Measurements from ENCODE around the gene CRTAC1.

The CRTAC1 gene

DNA sequence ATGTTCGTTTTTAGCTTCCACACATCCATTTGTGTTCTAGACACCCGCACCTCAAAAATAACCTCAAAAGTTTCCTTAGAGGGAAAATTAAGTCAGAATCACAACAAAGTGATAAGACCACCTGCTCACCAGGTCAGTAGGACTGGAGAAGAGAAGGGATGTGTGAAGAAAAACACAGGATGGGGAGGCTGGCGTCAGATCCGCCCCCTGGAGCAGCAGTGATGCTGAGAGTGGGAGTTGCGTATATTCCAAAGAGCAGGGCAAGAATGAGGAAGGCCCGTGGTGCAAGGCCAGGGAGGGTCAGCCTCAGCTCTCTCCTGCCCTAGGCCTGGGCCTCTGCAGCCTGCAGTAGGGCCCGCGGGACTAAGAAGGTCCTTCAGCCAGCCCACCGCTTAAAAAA is 28.7 kb downstream of the CRTAC1 start:
- no peak overlapping the region for H2BK120ac ChIP-seq (ENCODE audit: low read depth, low read length)
- H3K4me3 ChIP-seq (ENCODE audit: insufficient read depth in 1 of 2, low read depth in 1 of 2, low read length in 2 of 2): no peak overlapping the region
- H3K9me3 ChIP-seq (ENCODE audit: control insufficient read depth, low read length): peaks cover 12% of the 10 kb centered on the region
- H3K27ac ChIP-seq (ENCODE audit: low read length, poor library complexity, severe bottlenecking): no peak overlapping the region
- peaks cover 19 to 27% of the 10 kb centered on the region in 2 experiments for H3K27me3 ChIP-seq (ENCODE audit: control insufficient read depth in 1 of 2, insufficient read depth in 1 of 2, low read length in 2 of 2)
- H4K8ac ChIP-seq (ENCODE audit: low read length): no peak overlapping the region
- no peak overlapping the region for H3K4me2 ChIP-seq (ENCODE audit: low read length, poor library complexity, severe bottlenecking)
- H3K14ac ChIP-seq (ENCODE audit: low read length in 2 of 2): no peak overlapping the region
- H2BK5ac ChIP-seq (ENCODE audit: low read depth, low read length, poor library complexity, severe bottlenecking): no peak overlapping the region
- no peak overlapping the region for H2BK15ac ChIP-seq (ENCODE audit: low read depth, poor library complexity, severe bottlenecking)
- H2AK5ac ChIP-seq (ENCODE audit: low read length, severe bottlenecking): no peak overlapping the region
- H3K4ac ChIP-seq (ENCODE audit: low read depth in 1 of 2, low read length in 2 of 2): no peak overlapping the region
- no peaks in the 10 kb centered on the region for H3K4me1 ChIP-seq (ENCODE audit: control insufficient read depth, insufficient read depth, low read depth, low read length)
- no peak overlapping the region for H3K18ac ChIP-seq (ENCODE audit: low read depth in 1 of 2, low read length in 2 of 2)
- no peak for DNase-seq
- H3K23ac ChIP-seq (ENCODE audit: low read length in 2 of 2): no peak overlapping the region
- H2AFZ ChIP-seq (ENCODE audit: low read depth, low read length): no peak overlapping the region
- WGBS: 83% methylated on average over 7 of the region's 9 CpGs
- no peak overlapping the region for H3K9ac ChIP-seq (ENCODE audit: low read length)
- no peak overlapping the region for H4K91ac ChIP-seq (ENCODE audit: low read length)
- H3K79me1 ChIP-seq (replicated peaks; ENCODE audit: low read length, poor library complexity, severe bottlenecking): no peaks in the 10 kb centered on the region
- H3K36me3 ChIP-seq (ENCODE audit: control insufficient read depth in 1 of 2, insufficient read depth in 2 of 2, low read depth in 1 of 2, low read length in 2 of 2): no peaks in the 10 kb centered on the region
- no peak overlapping the region for H2BK12ac ChIP-seq (ENCODE audit: low read length in 2 of 2)

DNA sequence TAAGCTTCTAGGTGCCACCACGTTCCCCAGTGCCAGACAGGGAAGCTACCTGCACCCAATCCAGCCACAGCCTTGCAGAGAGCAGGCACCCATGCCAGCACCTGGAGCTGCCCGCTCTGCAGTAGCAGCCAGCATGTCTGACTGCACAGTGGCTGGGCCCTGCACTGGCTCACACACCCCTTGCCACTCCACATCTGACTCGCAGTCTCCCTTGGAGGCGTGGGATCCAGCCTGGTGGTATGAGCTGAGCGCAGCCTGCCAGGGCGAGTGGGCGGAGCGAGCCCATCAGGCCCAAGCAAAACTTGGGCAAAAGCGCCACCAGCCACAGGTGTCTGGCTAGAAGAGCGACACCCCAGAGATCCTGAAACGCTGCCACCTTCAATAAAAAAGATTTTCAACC is 30.1 kb downstream of the CRTAC1 start:
- no peak for DNase-seq
- no peak overlapping the region for H4K91ac ChIP-seq (ENCODE audit: low read length)
- H3K36me3 ChIP-seq (ENCODE audit: control insufficient read depth in 1 of 2, insufficient read depth in 2 of 2, low read depth in 1 of 2, low read length in 2 of 2): no peaks in the 10 kb centered on the region
- H2BK12ac ChIP-seq (ENCODE audit: low read length in 2 of 2): no peak overlapping the region
- H2BK120ac ChIP-seq (ENCODE audit: low read depth, low read length): no peak overlapping the region
- H3K4me1 ChIP-seq (ENCODE audit: control insufficient read depth, insufficient read depth, low read depth, low read length): no peaks in the 10 kb centered on the region
- no peak overlapping the region for H2BK15ac ChIP-seq (ENCODE audit: low read depth, poor library complexity, severe bottlenecking)
- no peak overlapping the region for H3K18ac ChIP-seq (ENCODE audit: low read depth in 1 of 2, low read length in 2 of 2)
- no peak overlapping the region for H3K4me3 ChIP-seq (ENCODE audit: insufficient read depth in 1 of 2, low read depth in 1 of 2, low read length in 2 of 2)
- no peak overlapping the region for H4K8ac ChIP-seq (ENCODE audit: low read length)
- 78% methylated on average over 8 of the region's 11 CpGs for WGBS
- no peak overlapping the region for H3K23ac ChIP-seq (ENCODE audit: low read length in 2 of 2)
- no peak overlapping the region for H2BK5ac ChIP-seq (ENCODE audit: low read depth, low read length, poor library complexity, severe bottlenecking)
- no peak overlapping the region for H2AFZ ChIP-seq (ENCODE audit: low read depth, low read length)
- no peak overlapping the region for H3K9ac ChIP-seq (ENCODE audit: low read length)
- H3K4me2 ChIP-seq (ENCODE audit: low read length, poor library complexity, severe bottlenecking): no peak overlapping the region
- H3K27ac ChIP-seq (ENCODE audit: low read length, poor library complexity, severe bottlenecking): no peak overlapping the region
- H3K27me3 ChIP-seq (ENCODE audit: control insufficient read depth in 1 of 2, insufficient read depth in 1 of 2, low read length in 2 of 2): peaks cover 10 to 16% of the 10 kb centered on the region in 2 experiments
- no peak overlapping the region for H2AK5ac ChIP-seq (ENCODE audit: low read length, severe bottlenecking)
- no peak overlapping the region for H3K14ac ChIP-seq (ENCODE audit: low read length in 2 of 2)
- no peak overlapping the region for H3K4ac ChIP-seq (ENCODE audit: low read depth in 1 of 2, low read length in 2 of 2)
- H3K79me1 ChIP-seq (replicated peaks; ENCODE audit: low read length, poor library complexity, severe bottlenecking): no peaks in the 10 kb centered on the region
- H3K9me3 ChIP-seq (ENCODE audit: control insufficient read depth, low read length): peaks cover 12% of the 10 kb centered on the region

DNA sequence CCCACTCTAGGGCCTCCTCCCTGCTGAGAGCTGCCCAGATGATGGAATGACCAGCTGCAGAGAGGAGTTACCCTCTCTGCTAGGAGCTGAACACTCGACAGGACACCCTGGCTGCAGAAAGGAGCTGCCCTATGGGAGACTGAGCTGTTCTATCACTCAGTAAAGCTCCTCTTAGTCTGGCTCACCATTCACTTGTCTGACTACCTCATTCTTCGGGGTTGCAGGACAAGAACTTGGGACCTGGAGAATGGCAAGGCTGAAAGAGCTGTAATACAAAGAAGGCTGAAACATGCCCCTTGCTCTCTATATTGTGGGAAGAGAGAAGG is 30.5 kb downstream of the CRTAC1 start:
- Histone ChIP-seq H2BK12ac (ENCODE audit: low read length in 2 of 2) (no peak overlapping the region), H2AFZ (ENCODE audit: low read depth, low read length) (no peak overlapping the region), H3K4me1 (ENCODE audit: control insufficient read depth, insufficient read depth, low read depth, low read length) (no peaks in the 10 kb centered on the region), H3K23ac (ENCODE audit: low read length in 2 of 2) (no peak overlapping the region), H4K91ac (ENCODE audit: low read length) (no peak overlapping the region), H2BK15ac (ENCODE audit: low read depth, poor library complexity, severe bottlenecking) (no peak overlapping the region), H3K14ac (ENCODE audit: low read length in 2 of 2) (no peak overlapping the region), H4K8ac (ENCODE audit: low read length) (no peak overlapping the region), H2BK120ac (ENCODE audit: low read depth, low read length) (no peak overlapping the region), H2AK5ac (ENCODE audit: low read length, severe bottlenecking) (no peak overlapping the region), H3K27ac (ENCODE audit: low read length, poor library complexity, severe bottlenecking) (no peak overlapping the region), H3K4me2 (ENCODE audit: low read length, poor library complexity, severe bottlenecking) (no peak overlapping the region), H3K36me3 (ENCODE audit: control insufficient read depth in 1 of 2, insufficient read depth in 2 of 2, low read depth in 1 of 2, low read length in 2 of 2) (no peaks in the 10 kb centered on the region), H3K9me3 (ENCODE audit: control insufficient read depth, low read length) (peaks cover 12% of the 10 kb centered on the region), H3K27me3 (ENCODE audit: control insufficient read depth in 1 of 2, insufficient read depth in 1 of 2, low read length in 2 of 2) (peaks cover 12 to 21% of the 10 kb centered on the region in 2 experiments), H2BK5ac (ENCODE audit: low read depth, low read length, poor library complexity, severe bottlenecking) (no peak overlapping the region), H3K4me3 (ENCODE audit: insufficient read depth in 1 of 2, low read depth in 1 of 2, low read length in 2 of 2) (no peak overlapping the region), H3K9ac (ENCODE audit: low read length) (no peak overlapping the region), H3K79me1 (replicated peaks; ENCODE audit: low read length, poor library complexity, severe bottlenecking) (no peaks in the 10 kb centered on the region), H3K4ac (ENCODE audit: low read depth in 1 of 2, low read length in 2 of 2) (no peak overlapping the region), H3K18ac (ENCODE audit: low read depth in 1 of 2, low read length in 2 of 2) (no peak overlapping the region)
- DNase-seq: no peak
- 54% methylated on average over 2 of the region's 2 CpGs for WGBS

- 45% methylated on average over 10 of the region's 10 CpGs for WGBS
- H3K9ac ChIP-seq (ENCODE audit: low read length): no peak overlapping the region
- no peak overlapping the region for H2AK5ac ChIP-seq (ENCODE audit: low read length, severe bottlenecking)
- H2BK5ac ChIP-seq (ENCODE audit: low read depth, low read length, poor library complexity, severe bottlenecking): no peak overlapping the region
- peaks cover 12% of the 10 kb centered on the region for H3K9me3 ChIP-seq (ENCODE audit: control insufficient read depth, low read length)
- H3K4me2 ChIP-seq (ENCODE audit: low read length, poor library complexity, severe bottlenecking): no peak overlapping the region
- no peaks in the 10 kb centered on the region for H3K4me1 ChIP-seq (ENCODE audit: control insufficient read depth, insufficient read depth, low read depth, low read length)
- no peak overlapping the region for H4K8ac ChIP-seq (ENCODE audit: low read length)
- H4K91ac ChIP-seq (ENCODE audit: low read length): no peak overlapping the region
- H3K18ac ChIP-seq (ENCODE audit: low read depth in 1 of 2, low read length in 2 of 2): no peak overlapping the region
- no peak overlapping the region for H2AFZ ChIP-seq (ENCODE audit: low read depth, low read length)
- no peak overlapping the region for H2BK120ac ChIP-seq (ENCODE audit: low read depth, low read length)
- no peak overlapping the region for H3K4ac ChIP-seq (ENCODE audit: low read depth in 1 of 2, low read length in 2 of 2)
- no peaks in the 10 kb centered on the region for H3K79me1 ChIP-seq (replicated peaks; ENCODE audit: low read length, poor library complexity, severe bottlenecking)
- H3K36me3 ChIP-seq (ENCODE audit: control insufficient read depth in 1 of 2, insufficient read depth in 2 of 2, low read depth in 1 of 2, low read length in 2 of 2): no peaks in the 10 kb centered on the region
- H2BK15ac ChIP-seq (ENCODE audit: low read depth, poor library complexity, severe bottlenecking): no peak overlapping the region
- peaks cover 14 to 24% of the 10 kb centered on the region in 2 experiments for H3K27me3 ChIP-seq (ENCODE audit: control insufficient read depth in 1 of 2, insufficient read depth in 1 of 2, low read length in 2 of 2)
- H3K27ac ChIP-seq (ENCODE audit: low read length, poor library complexity, severe bottlenecking): no peak overlapping the region
- H3K23ac ChIP-seq (ENCODE audit: low read length in 2 of 2): no peak overlapping the region
- H2BK12ac ChIP-seq (ENCODE audit: low read length in 2 of 2): no peak overlapping the region
- DNase-seq: no peak
- no peak overlapping the region for H3K4me3 ChIP-seq (ENCODE audit: insufficient read depth in 1 of 2, low read depth in 1 of 2, low read length in 2 of 2)
- H3K14ac ChIP-seq (ENCODE audit: low read length in 2 of 2): no peak overlapping the region
Observed at GRCh38 chr10:97999066-97999922, 31.1 kb downstream of the CRTAC1 start.

Measured in mesenchymal stem cell (in vitro differentiated cells and primary cell).